CD14-positive monocyte (primary cell): Measurements from ENCODE around the gene ST3GAL3. TPM values are rescaled to one million over a fixed set of nuclear protein-coding genes. Genes with fewer than 3 reads are reported as not detected.

Experiments used
- DNase-seq, 3 donors: peaks; one replicate each; pipeline ENCODE4 v3.0.0-alpha.2; 2011 to 2022
- H2AFZ ChIP-seq: 2 replicates; pipeline ENCODE4 v1.6.0; 2012; ENCODE audit warnings: mild to moderate bottlenecking, low read depth, low read length, inconsistent platforms; ENCODE audit not compliant: insufficient read depth, poor library complexity, severe bottlenecking
- H3K27ac ChIP-seq, 2 donors: 1 replicate in 1 of 2; 2 replicates in 1 of 2; pipeline ENCODE4 v1.5.1; 2012 to 2013; ENCODE audit warnings: low read length in 2 of 2, control low read depth in 1 of 2, inconsistent platforms in 1 of 2, low read depth in 1 of 2, mild to moderate bottlenecking in 1 of 2
- H3K27me3 ChIP-seq, 2 donors: one replicate each; pipeline versions ENCODE4 v1.6.0 to v1.6.1; 2011 to 2013; ENCODE audit warnings: low read length in 2 of 2; ENCODE audit not compliant: control insufficient read depth in 2 of 2, insufficient read depth in 2 of 2
- H3K36me3 ChIP-seq, 2 donors: replicated peaks in 1 of 2; 1 replicate in 1 of 2; 2 replicates in 1 of 2; pipeline versions ENCODE4 v1.5.1 to v1.6.1; 2012 to 2013; ENCODE audit warnings: low read length in 2 of 2, control low read depth in 1 of 2, inconsistent platforms in 1 of 2, mild to moderate bottlenecking in 1 of 2; ENCODE audit not compliant: insufficient read depth in 2 of 2, control insufficient read depth in 1 of 2
- H3K4me1 ChIP-seq, 2 donors: 1 replicate in 1 of 2; 2 replicates in 1 of 2; pipeline versions ENCODE4 v1.5.1 to v1.6.1; 2012 to 2013; ENCODE audit warnings: low read length in 2 of 2, control low read depth in 1 of 2, inconsistent platforms in 1 of 2, mild to moderate bottlenecking in 1 of 2, moderate library complexity in 1 of 2; ENCODE audit not compliant: insufficient read depth in 2 of 2, control insufficient read depth in 1 of 2
- H3K4me2 ChIP-seq: replicated peaks from 2 replicates; pipeline ENCODE3; 2012; ENCODE audit warnings: low read length, moderate library complexity, mild to moderate bottlenecking; ENCODE audit not compliant: poor library complexity, severe bottlenecking; ENCODE audit errors: extremely low read depth
- H3K4me3 ChIP-seq, 3 experiments: fragments of 200-600 bp in 1 of 3; sonication (generic) in 1 of 3; replicated peaks in 1 of 3; 1 replicate in 2 of 3; 2 replicates in 1 of 3; pipeline ENCODE4 v1.5.1; 2011 to 2013; ENCODE audit warnings: low read length in 3 of 3, mild to moderate bottlenecking in 3 of 3, control low read depth in 2 of 3, low read depth in 2 of 3, inconsistent platforms in 1 of 3, moderate library complexity in 1 of 3
- H3K79me2 ChIP-seq: 2 replicates; pipeline ENCODE4 v1.6.0; 2012; ENCODE audit warnings: mild to moderate bottlenecking, control low read depth, inconsistent platforms, low read length, moderate library complexity; ENCODE audit not compliant: insufficient read depth
- H3K9ac ChIP-seq: 2 replicates; pipeline ENCODE4 v1.6.0; 2017; ENCODE audit warnings: low read length, mild to moderate bottlenecking; ENCODE audit not compliant: insufficient read depth, poor library complexity, severe bottlenecking
- H3K9me3 ChIP-seq, 2 donors: replicated peaks in 1 of 2; 1 replicate in 1 of 2; 2 replicates in 1 of 2; pipeline versions ENCODE4 v1.5.1 to v1.6.1; 2012 to 2013; ENCODE audit warnings: low read length in 2 of 2, control low read depth in 1 of 2; ENCODE audit not compliant: control insufficient read depth in 1 of 2, insufficient read depth in 1 of 2
- H4K20me1 ChIP-seq: 2 replicates; pipeline ENCODE4 v1.6.0; 2012; ENCODE audit warnings: mild to moderate bottlenecking, low read length, control low read depth, moderate library complexity; ENCODE audit not compliant: insufficient read depth
- H3K27ac Mint-ChIP-seq, 7 donors: one replicate each; pipeline ENCODE4 v1.8.0; 2020; ENCODE audit warnings: mild to moderate bottlenecking in 7 of 7, mixed read lengths in 7 of 7, moderate library complexity in 6 of 7, inconsistent platforms in 2 of 7
- H3K27me3 Mint-ChIP-seq, 3 donors: one replicate each; pipeline ENCODE4 v1.8.0; 2021 to 2022; ENCODE audit warnings: low read depth in 3 of 3, mild to moderate bottlenecking in 3 of 3, mixed read lengths in 3 of 3, moderate library complexity in 3 of 3, inconsistent platforms in 1 of 3
- H3K36me3 Mint-ChIP-seq, 2 donors: one replicate each; pipeline ENCODE4 v1.8.0; 2020; ENCODE audit warnings: mixed read lengths in 2 of 2, inconsistent platforms in 1 of 2, mild to moderate bottlenecking in 1 of 2
- H3K4me1 Mint-ChIP-seq: one replicate; pipeline ENCODE4 v1.8.0; 2020; ENCODE audit warnings: mild to moderate bottlenecking, mixed read lengths
- H3K4me3 Mint-ChIP-seq, 2 donors: one replicate each; pipeline ENCODE4 v1.8.0; 2020; ENCODE audit warnings: mild to moderate bottlenecking in 2 of 2, mixed read lengths in 2 of 2, moderate library complexity in 1 of 2
- H3K9me3 Mint-ChIP-seq, 7 donors: one replicate each; pipeline ENCODE4 v1.8.0; 2020 to 2022; ENCODE audit warnings: mixed read lengths in 7 of 7, mild to moderate bottlenecking in 6 of 7, moderate library complexity in 6 of 7, inconsistent platforms in 2 of 7
- WGBS: methylation state at CpG from one replicate; pipeline ENCODE4 v1.1.5; 2013; ENCODE audit warnings: missing lambda C conversion rate; ENCODE audit not compliant: insufficient coverage; 5-methylcytosine and 5-hydroxymethylcytosine counted together
- intact Hi-C, 2 donors: fragments of 100-400 bp; cut with micrococcal nuclease; formaldehyde crosslinking; loops; one replicate each; pipeline versions ENCODE4 v1.15.0 to v1.15.1; 2023
- polyA plus RNA-seq, 3 donors: library from polyadenylated mRNA; depleted of rRNA in 1 of 3; unstranded in 2 of 3; stranded (reverse) in 1 of 3; fragments of 300-500 nt in 2 of 3; fragments of >200 nt in 1 of 3; fragmentation: Illumina TruSeq in 2 of 3; gene quantifications; 1 replicate in 2 of 3; 2 replicates in 1 of 3; pipeline ENCODE4 v1.2.3, GENCODE V29; 2012 to 2021
- TF ChIP-seq, protein P1 (sequence below): fragments of 200-600 bp; IDR thresholded peaks from one replicate; pipeline ENCODE4 v1.8.0; 2022; ENCODE audit warnings: antibody characterized with exemption, mild to moderate bottlenecking

ST3GAL3 gene
- polyA plus RNA-seq, 3 donors: 1.6 to 4.5 (median 2.1) TPM

DNA sequence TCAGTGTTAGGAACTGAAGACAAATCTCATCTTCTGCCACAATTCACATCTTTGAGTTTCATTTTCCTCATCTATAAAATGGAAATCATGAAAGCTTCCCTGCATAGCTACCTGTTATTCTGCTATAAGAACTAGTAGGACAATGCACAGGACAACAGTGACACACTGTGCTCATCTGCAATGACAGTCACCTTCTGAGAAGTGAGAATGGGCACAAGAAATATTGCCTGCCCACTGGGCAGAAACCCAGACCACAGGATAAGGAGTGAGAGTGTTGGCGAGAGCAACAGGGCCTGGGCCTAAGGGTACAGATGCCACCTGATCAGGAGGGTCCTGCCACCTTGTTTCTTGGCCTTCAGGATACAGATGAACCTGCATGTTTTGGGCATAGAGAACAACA lies 203.0 kb downstream of the ST3GAL3 start:
- Histone ChIP-seq H3K79me2 (no peaks in the 10 kb centered on the region), H4K20me1 (no peaks in the 10 kb centered on the region), H3K4me1 (no peaks in the 10 kb centered on the region), H2AFZ (no peak overlapping the region), H3K9me3 (no peaks in the 10 kb centered on the region), H3K36me3 (peaks cover 7 to 16% of the 10 kb centered on the region in 2 donors), H3K4me2 (no peak overlapping the region), H3K27me3 (no peaks in the 10 kb centered on the region), H3K9ac (no peak overlapping the region), H3K4me3 (no peak overlapping the region), H3K27ac (no peak overlapping the region)
- peaks cover 17 to 33% of the 10 kb centered on the region in 2 donors for H3K36me3 Mint-ChIP-seq
- H3K4me1 Mint-ChIP-seq: no peaks in the 10 kb centered on the region
- H3K9me3 Mint-ChIP-seq: peaks cover 0 to 6% (median 0%) of the 10 kb centered on the region in 7 donors
- H3K27me3 Mint-ChIP-seq: peaks cover 0 to 3% (median 2%) of the 10 kb centered on the region in 3 donors
- TF ChIP-seq, protein P1, sequence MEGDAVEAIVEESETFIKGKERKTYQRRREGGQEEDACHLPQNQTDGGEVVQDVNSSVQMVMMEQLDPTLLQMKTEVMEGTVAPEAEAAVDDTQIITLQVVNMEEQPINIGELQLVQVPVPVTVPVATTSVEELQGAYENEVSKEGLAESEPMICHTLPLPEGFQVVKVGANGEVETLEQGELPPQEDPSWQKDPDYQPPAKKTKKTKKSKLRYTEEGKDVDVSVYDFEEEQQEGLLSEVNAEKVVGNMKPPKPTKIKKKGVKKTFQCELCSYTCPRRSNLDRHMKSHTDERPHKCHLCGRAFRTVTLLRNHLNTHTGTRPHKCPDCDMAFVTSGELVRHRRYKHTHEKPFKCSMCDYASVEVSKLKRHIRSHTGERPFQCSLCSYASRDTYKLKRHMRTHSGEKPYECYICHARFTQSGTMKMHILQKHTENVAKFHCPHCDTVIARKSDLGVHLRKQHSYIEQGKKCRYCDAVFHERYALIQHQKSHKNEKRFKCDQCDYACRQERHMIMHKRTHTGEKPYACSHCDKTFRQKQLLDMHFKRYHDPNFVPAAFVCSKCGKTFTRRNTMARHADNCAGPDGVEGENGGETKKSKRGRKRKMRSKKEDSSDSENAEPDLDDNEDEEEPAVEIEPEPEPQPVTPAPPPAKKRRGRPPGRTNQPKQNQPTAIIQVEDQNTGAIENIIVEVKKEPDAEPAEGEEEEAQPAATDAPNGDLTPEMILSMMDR: no peak
- no peak overlapping the region for H3K4me3 Mint-ChIP-seq
- DNase-seq: no peak
- 100% methylated on average over 1 of the region's 1 CpG for WGBS
- intact Hi-C loops: no loop called here
- no peak overlapping the region for H3K27ac Mint-ChIP-seq

DNA sequence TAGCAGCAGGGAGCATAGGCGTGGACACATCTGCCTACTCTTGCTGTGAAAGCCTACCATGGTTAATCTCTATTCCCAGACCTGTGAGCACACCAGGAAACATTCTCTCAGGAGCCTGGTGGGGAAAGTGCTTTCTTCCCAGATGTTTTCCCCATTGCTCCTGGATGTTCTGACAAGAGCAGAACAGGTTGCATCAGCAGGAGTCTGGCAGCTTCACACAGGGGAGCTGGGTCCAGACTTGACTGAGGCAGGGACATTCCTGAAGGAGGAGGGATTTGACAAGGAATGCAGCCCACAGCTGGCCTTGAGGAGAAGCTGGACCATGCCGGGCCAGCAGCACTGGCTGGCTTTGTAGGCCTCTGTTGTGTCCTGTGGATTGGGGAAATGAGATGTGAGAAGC lies 205.3 kb downstream of the ST3GAL3 start:
- Histone ChIP-seq H3K27me3 (no peaks in the 10 kb centered on the region), H3K79me2 (no peaks in the 10 kb centered on the region), H2AFZ (no peak overlapping the region), H3K9me3 (no peaks in the 10 kb centered on the region), H3K9ac (no peak overlapping the region), H4K20me1 (no peaks in the 10 kb centered on the region), H3K27ac (no peak overlapping the region), H3K36me3 (peaks cover 7 to 16% of the 10 kb centered on the region in 2 donors), H3K4me2 (no peak overlapping the region), H3K4me3 (no peak overlapping the region), H3K4me1 (no peaks in the 10 kb centered on the region)
- Mint-ChIP-seq H3K27ac (no peak overlapping the region), H3K27me3 (peaks cover 0 to 3% (median under 1%) of the 10 kb centered on the region in 3 donors), H3K9me3 (no peaks in the 10 kb centered on the region), H3K4me3 (no peak overlapping the region), H3K4me1 (no peaks in the 10 kb centered on the region), H3K36me3 (peaks cover 8 to 25% of the 10 kb centered on the region in 2 donors)
- no peak for DNase-seq
- TF ChIP-seq, protein P1: no peak
- WGBS: 96% methylated on average over 2 of the region's 2 CpGs
- intact Hi-C loops: no loop called here
